GM12891 (cell line): ENCODE data around the gene HPSE.

Experiments
- DNase-seq: peaks from one replicate; pipeline ENCODE4 v3.0.0; 2011; ENCODE audit warnings: low spot score; ENCODE audit not compliant: insufficient read length
- FAIRE-seq: peaks from 2 replicates; lab custom pipeline; 2011; peaks lifted over from hg19 to GRCh38; lab: Jason Lieb, UNC
- PAX5 ChIP-seq: IDR thresholded peaks from 2 replicates; pipeline ENCODE4 v1.6.1; 2011; ENCODE audit warnings: low read length, moderate library complexity, mild to moderate bottlenecking; ENCODE audit not compliant: insufficient read depth, severe bottlenecking
- POLR2A ChIP-seq: IDR thresholded peaks from 2 replicates; pipeline ENCODE4 v1.6.1; 2011; ENCODE audit warnings: low read depth, low read length, control low read depth
- POLR2AphosphoS5 ChIP-seq: IDR thresholded peaks from 2 replicates; pipeline ENCODE4 v1.6.1; 2011; ENCODE audit warnings: low read depth, low read length, control low read depth
- POU2F2 ChIP-seq: IDR thresholded peaks from 2 replicates; pipeline ENCODE4 v1.6.1; 2011; ENCODE audit warnings: low read depth, mild to moderate bottlenecking, control low read depth, low read length, moderate library complexity
- SPI1 ChIP-seq: IDR thresholded peaks from 2 replicates; pipeline ENCODE4 v1.6.1; 2011; ENCODE audit warnings: low read depth, low read length, control low read depth
- TAF1 ChIP-seq: IDR thresholded peaks from 2 replicates; pipeline ENCODE4 v1.6.1; 2011; ENCODE audit warnings: low read depth, low read length, control low read depth

Gene HPSE

DNA sequence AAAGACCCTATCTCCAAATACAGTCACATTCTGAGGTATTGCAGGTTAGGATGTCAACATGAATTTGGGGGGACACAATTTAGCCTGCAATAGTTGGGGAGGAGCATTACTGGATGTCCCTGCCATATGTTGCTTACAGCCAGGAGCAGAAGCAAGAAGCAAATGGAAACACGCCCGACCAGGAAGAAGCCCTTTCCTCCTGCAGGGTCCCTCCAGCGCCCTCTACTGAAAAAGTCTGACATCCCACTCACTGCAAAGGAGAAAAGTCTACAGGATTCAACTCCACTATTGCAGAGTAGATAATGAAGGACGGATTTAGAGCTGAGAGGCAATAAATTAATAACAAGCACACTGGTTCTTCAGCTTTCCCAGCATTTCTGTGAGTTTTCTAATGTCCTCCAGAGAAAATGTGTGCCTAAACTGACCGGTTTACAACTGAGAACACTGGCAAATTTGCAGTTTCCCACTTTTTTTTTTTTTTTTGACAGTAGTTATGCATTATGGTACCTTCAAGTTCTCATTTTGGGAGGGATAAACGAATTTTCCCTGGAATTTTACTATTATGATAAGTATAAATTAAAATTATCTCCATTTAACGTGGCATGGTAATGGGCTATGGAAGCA lies 81.8 kb downstream of the HPSE start:
- FAIRE-seq: peak; percentile 86

DNA sequence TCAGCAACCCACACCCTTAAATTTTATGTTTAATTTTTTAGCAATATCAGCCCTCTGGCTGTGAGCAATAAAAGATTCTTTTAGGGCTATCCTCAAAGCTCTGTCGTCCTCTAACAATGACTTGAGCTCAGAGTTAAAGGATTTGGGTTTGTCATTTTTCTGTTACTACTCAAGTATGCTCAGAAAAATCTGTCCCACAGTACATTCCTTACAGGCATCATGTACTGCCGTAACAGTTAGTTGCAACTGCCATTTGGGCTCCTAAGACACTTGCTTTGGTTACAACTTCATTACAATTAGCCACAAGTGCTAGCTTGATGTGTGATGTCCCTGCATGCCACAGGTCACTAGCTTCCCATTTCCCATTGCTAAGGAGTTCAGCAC lies 83.2 kb downstream of the HPSE start:
- TF ChIP-seq POLR2A: no peak
- no peak for TF ChIP-seq POLR2AphosphoS5
- no peak for DNase-seq
- peak; percentile 56 for FAIRE-seq

More for the DNA sequence above, 81.8 kb downstream of the HPSE start:
- DNase-seq: peak; percentile 35
- TF ChIP-seq POLR2A: no peak
- no peak for TF ChIP-seq POU2F2
- no peak for TF ChIP-seq PAX5
- TF ChIP-seq POLR2AphosphoS5: no peak
- TF ChIP-seq SPI1: no peak
- no peak for TF ChIP-seq TAF1

DNA sequence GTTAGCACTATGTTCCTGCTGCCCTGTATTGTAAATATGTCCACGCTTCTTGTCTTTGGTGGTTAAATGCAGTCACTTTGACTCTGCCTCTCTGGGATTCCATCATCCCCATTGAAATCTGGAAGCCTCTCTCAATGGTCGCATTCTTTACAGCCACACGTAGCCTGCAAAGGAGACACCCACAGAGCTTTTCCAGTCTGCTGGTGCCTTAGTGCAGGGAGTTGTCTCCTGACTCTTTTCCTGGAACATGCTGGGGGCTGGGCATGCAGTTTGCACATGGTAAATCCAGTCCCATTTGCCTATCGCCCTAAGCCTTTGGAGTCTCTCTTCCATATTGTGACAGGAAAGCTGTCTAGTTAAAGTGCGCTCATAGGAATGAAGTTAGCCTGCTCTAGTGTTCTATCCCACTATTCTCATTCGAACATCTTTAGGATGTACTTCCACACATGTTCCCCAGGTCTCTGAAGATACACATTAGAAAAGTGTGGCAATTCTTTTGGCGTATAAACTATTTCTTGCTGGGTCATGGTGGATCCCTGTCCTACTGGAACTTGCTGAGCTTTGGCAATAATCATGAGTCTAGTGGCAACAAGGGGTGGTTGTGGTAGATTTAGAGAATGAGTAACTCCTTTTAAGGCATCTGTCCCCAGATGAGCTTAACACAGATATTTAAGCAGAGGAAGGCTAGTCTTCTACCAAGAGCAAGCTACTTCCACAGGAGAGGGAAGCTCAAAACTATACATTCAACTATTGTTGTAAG lies 83.8 kb downstream of the HPSE start:
- FAIRE-seq (peak; percentile 13), DNase-seq (no peak)
- no peak for TF ChIP-seq SPI1
- TF ChIP-seq POLR2A: no peak
- no peak for TF ChIP-seq PAX5
- no peak for TF ChIP-seq POU2F2
- no peak for TF ChIP-seq POLR2AphosphoS5
- no peak for TF ChIP-seq TAF1

DNA sequence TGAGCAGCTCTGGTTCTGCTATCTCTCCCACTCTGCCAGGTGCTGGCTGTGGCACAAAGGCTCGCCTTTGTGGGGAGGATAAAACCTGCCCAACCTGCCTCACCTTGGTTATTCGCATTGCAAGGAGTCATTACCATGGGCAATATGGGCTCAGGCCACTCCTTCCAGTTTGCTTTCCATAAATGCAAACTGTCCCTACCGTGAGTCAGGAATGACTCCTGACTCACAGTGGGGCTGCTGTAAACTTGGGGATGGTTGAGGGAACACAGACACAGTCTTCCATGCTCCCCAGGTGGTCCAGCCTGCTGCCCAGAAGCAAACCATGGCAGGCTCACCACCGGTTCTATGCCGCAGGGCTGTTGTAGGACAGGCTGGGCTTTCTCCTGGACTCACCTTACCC lies 86.2 kb downstream of the HPSE start:
- DNase-seq: no peak
- TF ChIP-seq POU2F2 (no peak), PAX5 (no peak), POLR2A (no peak), POLR2AphosphoS5 (no peak), SPI1 (no peak), TAF1 (no peak)
- FAIRE-seq: no peak

DNA sequence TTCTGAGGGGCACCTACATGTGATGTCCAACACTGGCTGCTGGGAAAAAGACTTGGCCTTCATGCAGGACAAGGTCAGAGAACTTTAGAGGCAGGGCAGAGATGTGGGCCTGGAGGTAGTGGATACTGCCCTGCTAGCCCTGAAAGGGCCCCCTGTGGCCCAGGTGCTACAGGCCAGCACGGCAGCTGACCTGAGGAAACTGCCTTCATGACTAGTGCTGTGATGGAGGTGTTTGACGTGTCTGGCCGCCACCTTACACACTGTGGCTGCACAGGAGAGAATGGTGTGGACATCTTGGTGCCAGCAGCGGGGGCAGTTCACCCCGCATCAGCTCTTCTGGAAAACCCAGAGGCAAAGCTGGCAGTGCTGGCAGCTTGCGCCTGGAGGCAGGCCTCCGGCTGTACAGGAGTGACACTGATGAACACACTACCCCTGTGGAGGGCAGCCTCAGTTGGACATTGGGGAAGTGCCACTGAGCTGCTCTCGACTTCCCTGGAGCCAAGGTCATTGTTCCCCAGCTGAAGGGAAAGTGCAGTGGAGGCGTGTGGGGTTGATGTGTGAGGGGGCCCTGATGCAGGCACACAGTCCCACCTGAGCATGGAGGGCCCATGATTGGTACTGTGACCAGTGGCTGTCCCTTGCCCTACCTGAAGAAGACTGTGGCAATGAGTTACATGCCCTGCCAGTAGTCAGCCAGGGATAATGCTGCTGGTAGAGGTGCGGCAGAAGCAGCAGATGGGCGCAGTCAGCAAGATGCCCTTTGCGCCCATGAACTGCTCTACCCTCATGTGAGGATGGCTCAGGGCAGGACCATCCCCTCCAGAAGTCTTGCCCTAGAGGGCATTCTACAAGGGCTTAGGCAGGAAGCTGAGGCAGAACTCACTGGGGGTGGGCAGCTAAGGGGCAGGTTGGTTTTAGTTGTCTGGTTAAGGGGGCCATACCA lies 87.0 kb downstream of the HPSE start:
- FAIRE-seq: no peak
- DNase-seq: no peak
- TF ChIP-seq TAF1 (no peak), POLR2A (no peak), SPI1 (no peak), POLR2AphosphoS5 (no peak), POU2F2 (no peak)
